H1 (cell line): ENCODE measurements around the gene TMEM232. TPM values are rescaled to one million over a fixed set of nuclear protein-coding genes. Genes with fewer than 3 reads are reported as not detected.

ENCODE experiments used
- CTCF ChIA-PET: fragments of 300-600 bp; sonication (Branson Sonifier 250); formaldehyde crosslinking; loops from one replicate; lab custom pipeline; 2021; ENCODE audit not compliant: partially characterized antibody; lab: Charles Lee
- POLR2A ChIA-PET: fragments of 300-600 bp; sonication (Branson Sonifier 250); formaldehyde crosslinking; loops from one replicate; lab custom pipeline; 2021; ENCODE audit warnings: inconsistent platforms; ENCODE audit not compliant: partially characterized antibody; lab: Charles Lee
- DNase-seq, 2 experiments: peaks; one replicate each; pipeline versions ENCODE4 v3.0.0 to v3.0.0-alpha.2; 2010 to 2022; ENCODE audit warnings: low spot score in 2 of 2, low read depth in 1 of 2, mixed read lengths in 1 of 2
- FAIRE-seq: peaks from 2 replicates; lab custom pipeline; 2011; peaks lifted over from hg19 to GRCh38; lab: Jason Lieb, UNC
- H2AFZ ChIP-seq: 2 replicates; pipeline ENCODE4 v1.8.1; 2012; ENCODE audit warnings: low read length, inconsistent platforms
- H2AK5ac ChIP-seq: 2 replicates; pipeline ENCODE4 v1.6.1; 2013; ENCODE audit warnings: low read depth, low read length
- H2BK120ac ChIP-seq: replicated peaks from 2 replicates; pipeline ENCODE3; 2013; ENCODE audit warnings: low read depth, low read length, inconsistent platforms
- H2BK12ac ChIP-seq: 2 replicates; pipeline ENCODE4 v1.6.1; 2013; ENCODE audit warnings: low read depth, low read length
- H2BK15ac ChIP-seq: 2 replicates; pipeline ENCODE4 v1.6.1; 2013; ENCODE audit warnings: low read length
- H2BK20ac ChIP-seq: 2 replicates; pipeline ENCODE4 v1.6.1; 2013; ENCODE audit warnings: low read length
- H2BK5ac ChIP-seq: 2 replicates; pipeline ENCODE4 v1.6.1; 2013; ENCODE audit warnings: low read depth, low read length
- H3K14ac ChIP-seq: 2 replicates; pipeline ENCODE4 v1.6.1; 2013; ENCODE audit warnings: inconsistent platforms; ENCODE audit not compliant: insufficient read length
- H3K18ac ChIP-seq: 2 replicates; pipeline ENCODE4 v1.6.1; 2013; ENCODE audit warnings: low read length; ENCODE audit errors: extremely low read depth
- H3K23ac ChIP-seq: 2 replicates; pipeline ENCODE4 v1.6.1; 2013; ENCODE audit warnings: inconsistent platforms; ENCODE audit not compliant: insufficient read length
- H3K23me2 ChIP-seq: 2 replicates; pipeline ENCODE4 v1.6.1; 2013; ENCODE audit warnings: low read depth, low read length
- H3K27ac ChIP-seq: 2 replicates; pipeline ENCODE4 v1.6.1; 2011; ENCODE audit warnings: low read depth, low read length, inconsistent platforms
- H3K27me3 ChIP-seq, 4 experiments: replicated peaks in 1 of 4; 1 replicate in 1 of 4; 2 replicates in 3 of 4; pipeline versions ENCODE4 v1.6.1 to v1.8.1; 2011 to 2013; ENCODE audit warnings: low read length in 3 of 4, mild to moderate bottlenecking in 3 of 4, inconsistent platforms in 2 of 4, mixed read lengths in 2 of 4, moderate library complexity in 1 of 4; ENCODE audit not compliant: control insufficient read depth in 3 of 4, insufficient read depth in 3 of 4; ENCODE audit errors: extremely low read depth in 1 of 4
- H3K36me3 ChIP-seq, 4 experiments: 2 replicates each; pipeline versions ENCODE4 v1.6.1 to v1.8.1; 2011 to 2013; ENCODE audit warnings: mild to moderate bottlenecking in 4 of 4, low read length in 3 of 4, moderate library complexity in 2 of 4, control low read depth in 1 of 4, inconsistent platforms in 1 of 4; ENCODE audit not compliant: insufficient read depth in 4 of 4, control insufficient read depth in 2 of 4
- H3K4ac ChIP-seq: replicated peaks from 2 replicates; pipeline ENCODE3; 2013; ENCODE audit warnings: low read length, low read depth, mixed read lengths, inconsistent platforms; ENCODE audit not compliant: insufficient read length
- H3K4me1 ChIP-seq, 4 experiments: replicated peaks in 1 of 4; 1 replicate in 1 of 4; 2 replicates in 3 of 4; pipeline versions ENCODE4 v1.6.1 to v1.8.1; 2011 to 2013; ENCODE audit warnings: low read length in 3 of 4, inconsistent platforms in 2 of 4, mixed read lengths in 1 of 4; ENCODE audit not compliant: insufficient read depth in 4 of 4, control insufficient read depth in 3 of 4
- H3K4me2 ChIP-seq, 2 experiments: 2 replicates each; pipeline versions ENCODE4 v1.6.1 to v1.8.1; 2011 to 2013; ENCODE audit warnings: low read depth in 2 of 2, low read length in 2 of 2, control low read depth in 1 of 2, inconsistent platforms in 1 of 2, mild to moderate bottlenecking in 1 of 2; ENCODE audit not compliant: insufficient read depth in 1 of 2
- H3K4me3 ChIP-seq, 4 experiments: fragments of 200-600, 300-600 bp in 1 of 4; sonication (generic), shearing (Covaris generic), sonication (Bioruptor Twin) in 1 of 4; 2 replicates each; pipeline versions ENCODE4 v1.5.1 to v1.8.1; 2011 to 2016; ENCODE audit warnings: low read length in 4 of 4, low read depth in 3 of 4, control low read depth in 2 of 4, inconsistent platforms in 2 of 4, mild to moderate bottlenecking in 2 of 4, mixed read lengths in 1 of 4, moderate library complexity in 1 of 4; ENCODE audit not compliant: insufficient read depth in 2 of 4; ENCODE audit errors: extremely low read depth in 1 of 4
- H3K56ac ChIP-seq: replicated peaks from 2 replicates; pipeline ENCODE3; 2013; ENCODE audit warnings: low read depth, mild to moderate bottlenecking, mixed read lengths, low read length, inconsistent platforms; ENCODE audit not compliant: insufficient read length
- H3K79me1 ChIP-seq: 2 replicates; pipeline ENCODE4 v1.6.1; 2013; ENCODE audit warnings: low read depth, low read length, control low read depth
- H3K79me2 ChIP-seq, 2 experiments: 2 replicates each; pipeline versions ENCODE4 v1.6.1 to v1.8.1; 2012 to 2013; ENCODE audit warnings: low read length in 2 of 2, mild to moderate bottlenecking in 2 of 2, inconsistent platforms in 1 of 2; ENCODE audit not compliant: insufficient read depth in 2 of 2, control insufficient read depth in 1 of 2
- H3K9ac ChIP-seq, 4 experiments: replicated peaks in 1 of 4; 1 replicate in 1 of 4; 2 replicates in 3 of 4; pipeline versions ENCODE4 v1.6.1 to v1.8.1; 2011 to 2013; ENCODE audit warnings: low read depth in 3 of 4, low read length in 3 of 4, control low read depth in 2 of 4, mild to moderate bottlenecking in 2 of 4, moderate library complexity in 2 of 4, inconsistent platforms in 1 of 4; ENCODE audit errors: extremely low read depth in 1 of 4
- H3K9me3 ChIP-seq, 2 experiments: 2 replicates each; pipeline versions ENCODE4 v1.6.1 to v1.8.1; 2012 to 2013; ENCODE audit warnings: mild to moderate bottlenecking in 2 of 2, moderate library complexity in 2 of 2, control low read depth in 1 of 2, inconsistent platforms in 1 of 2, low read depth in 1 of 2, low read length in 1 of 2, mixed read lengths in 1 of 2; ENCODE audit not compliant: insufficient read depth in 2 of 2
- H4K20me1 ChIP-seq, 2 experiments: replicated peaks in 1 of 2; 2 replicates each; pipeline versions ENCODE3 to v1.8.1; 2011 to 2013; ENCODE audit warnings: inconsistent platforms in 2 of 2, low read length in 2 of 2, mild to moderate bottlenecking in 1 of 2; ENCODE audit not compliant: insufficient read depth in 2 of 2, control insufficient read depth in 1 of 2
- H4K5ac ChIP-seq: 2 replicates; pipeline ENCODE4 v1.6.1; 2013; ENCODE audit warnings: low read length, low read depth, mixed read lengths, inconsistent platforms; ENCODE audit not compliant: insufficient read length
- H4K8ac ChIP-seq: 2 replicates; pipeline ENCODE4 v1.8.0; 2013; ENCODE audit warnings: mild to moderate bottlenecking, moderate library complexity, low read length, inconsistent platforms; ENCODE audit not compliant: insufficient read depth; ENCODE audit errors: extremely low read depth
- H4K91ac ChIP-seq: replicated peaks from 2 replicates; pipeline ENCODE3; 2013; ENCODE audit warnings: low read length, mixed read lengths, inconsistent platforms; ENCODE audit not compliant: insufficient read length
- BACH1 ChIP-seq: IDR thresholded peaks from 2 replicates; pipeline ENCODE4 v1.6.1; 2012; ENCODE audit warnings: low read length, improper control_type of control experiment
- CBX5 ChIP-seq: fragments of 300-800, 300-1000 bp; sonication (generic); IDR thresholded peaks from 2 replicates; pipeline ENCODE4 v1.7.1; 2016; ENCODE audit warnings: antibody characterized with exemption, low read length, low read depth
- FOSL1 ChIP-seq: IDR thresholded peaks from 2 replicates; pipeline ENCODE4 v1.6.1; 2011; ENCODE audit warnings: mild to moderate bottlenecking, low read depth, low read length, moderate library complexity; ENCODE audit not compliant: insufficient read depth
- HDAC6 ChIP-seq: IDR thresholded peaks from one replicate; pipeline ENCODE4 v1.7.1; 2012; ENCODE audit warnings: low read depth, mild to moderate bottlenecking, inconsistent platforms, low read length, moderate library complexity
- KDM4A ChIP-seq: IDR thresholded peaks from one replicate; pipeline ENCODE4 v1.7.1; 2012; ENCODE audit warnings: low read depth, mild to moderate bottlenecking, moderate library complexity, low read length, inconsistent platforms; ENCODE audit not compliant: severe bottlenecking
- NANOG ChIP-seq: IDR thresholded peaks from 2 replicates; pipeline ENCODE4 v1.6.1; 2011; ENCODE audit warnings: low read length, low read depth, mild to moderate bottlenecking, inconsistent platforms; ENCODE audit not compliant: insufficient read depth, poor library complexity, severe bottlenecking
- POU5F1 ChIP-seq: IDR thresholded peaks from 2 replicates; pipeline ENCODE4 v1.6.1; 2011; ENCODE audit warnings: low read depth, mild to moderate bottlenecking, low read length, moderate library complexity
- SIRT6 ChIP-seq: IDR thresholded peaks from one replicate; pipeline ENCODE4 v1.7.1; 2012; ENCODE audit warnings: low read length, inconsistent platforms
- SP2 ChIP-seq: IDR thresholded peaks from 2 replicates; pipeline ENCODE4 v1.6.1; 2012; ENCODE audit warnings: mild to moderate bottlenecking, low read length, inconsistent platforms
- TAF7 ChIP-seq: optimal IDR thresholded peaks from 2 replicates; pipeline ENCODE3; 2011; ENCODE audit warnings: low read depth, mild to moderate bottlenecking, inconsistent platforms, low read length, moderate library complexity, borderline replicate concordance
- TCF12 ChIP-seq: IDR thresholded peaks from 2 replicates; pipeline ENCODE4 v1.6.1; 2011; ENCODE audit warnings: low read depth, mild to moderate bottlenecking, low read length
- YY1 ChIP-seq: IDR thresholded peaks from 2 replicates; pipeline ENCODE4 v1.6.1; 2011; ENCODE audit warnings: low read depth, mild to moderate bottlenecking, low read length
- ZNF274 ChIP-seq: IDR thresholded peaks from 2 replicates; pipeline ENCODE4 v1.7.0; 2012; ENCODE audit warnings: low read length, borderline replicate concordance; ENCODE audit errors: extremely low read depth
- WGBS, 2 experiments: shearing (Covaris generic) in 1 of 2; methylation state at CpG; one replicate each; pipeline versions ENCODE4 v1.1.6 to v1.1.7; 2013 to 2015; ENCODE audit warnings: low lambda C conversion rate in 2 of 2, mixed read lengths in 2 of 2, inconsistent platforms in 1 of 2, low coverage in 1 of 2, missing lambda C conversion rate in 1 of 2; ENCODE audit not compliant: insufficient replicate concordance in 2 of 2, insufficient coverage in 1 of 2, insufficient read length in 1 of 2; ENCODE audit errors: extremely low coverage in 1 of 2, missing lambda C conversion rate in 1 of 2; 5-methylcytosine and 5-hydroxymethylcytosine counted together
- polyA plus RNA-seq, 7 experiments: library from polyadenylated mRNA; depleted of rRNA in 3 of 7; stranded (reverse) in 5 of 7; unstranded in 2 of 7; fragments of >200 nt in 5 of 7; fragments of 200-250 nt in 2 of 7; gene quantifications; 1 replicate in 5 of 7; 2 replicates in 1 of 7; 4 replicates in 1 of 7; pipeline versions ENCODE4 v1.2.1 to v1.2.3, GENCODE V29; 2011 to 2013; ENCODE audit warnings: missing spikeins in 2 of 7, mixed read lengths in 2 of 7
- total RNA-seq: library from RNA; stranded (reverse); fragmentation: NEBNext Ultra II Directional; extraction: Animal tissue kit (Norgen Biotek cat#: 25700); gene quantifications from 2 replicates; pipeline ENCODE4 v1.2.1, GENCODE V29; 2021
- TF ChIP-seq, protein P1 (sequence below): IDR thresholded peaks from 2 replicates; pipeline ENCODE4 v1.6.1; 2012; ENCODE audit warnings: low read length, inconsistent platforms

The TMEM232 gene
- total and polyA plus RNA-seq, 2 of the 8 experiments (the other 6 are each of a cell fraction or from before 2014, with no cell fraction given) = 0.38 to 1.3 TPM

DNA sequence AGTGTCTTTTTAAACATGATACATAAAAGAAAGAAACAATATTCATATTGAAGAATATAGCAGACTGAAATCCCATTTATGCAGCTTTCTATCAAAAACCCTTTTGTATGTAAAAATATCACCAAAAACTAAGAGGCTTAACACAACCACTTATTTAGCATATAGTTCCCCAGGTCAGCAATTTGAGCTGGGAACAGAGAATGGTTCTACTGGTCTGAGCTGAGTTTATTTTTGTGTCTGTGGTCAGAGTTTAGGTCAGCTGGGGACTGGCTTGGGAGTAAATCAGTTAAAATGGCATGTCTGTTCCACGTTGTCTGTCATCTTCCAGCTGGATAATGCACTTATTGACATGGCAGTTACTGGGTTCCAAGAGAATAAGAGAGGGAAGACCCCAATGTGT is 165.0 kb downstream of the TMEM232 start:
- H2BK15ac ChIP-seq = no peak overlapping the region
- H2BK5ac ChIP-seq = no peak overlapping the region
- no peak overlapping the region for H3K18ac ChIP-seq
- no peak overlapping the region for H4K5ac ChIP-seq
- H2BK120ac ChIP-seq = no peak overlapping the region
- FAIRE-seq (no peak), DNase-seq (no peak)
- H3K27ac ChIP-seq = no peak overlapping the region
- H3K27me3 ChIP-seq = no peaks in the 10 kb centered on the region
- no peak overlapping the region for H3K56ac ChIP-seq
- no peak overlapping the region for H4K8ac ChIP-seq
- no peaks in the 10 kb centered on the region for H3K79me1 ChIP-seq
- H3K23me2 ChIP-seq = no peaks in the 10 kb centered on the region
- no peak overlapping the region for H3K9ac ChIP-seq
- CTCF ChIA-PET = interaction anchor here (1.0 to 1.6 kb wide), 3 partner anchors 10 to 135 kb away, joined by 3 to 4 read pairs (median 3); no protein-coding TSS in a partner anchor
- no peaks in the 10 kb centered on the region for H3K36me3 ChIP-seq
- no peak overlapping the region for H2BK20ac ChIP-seq
- no peaks in the 10 kb centered on the region for H3K79me2 ChIP-seq
- POLR2A ChIA-PET = no interaction called here
- 86% methylated on average over 1 of the region's 1 CpG; no CpG with 5 or more reads in 1 of the 2 experiments for WGBS, 2 experiments
- H3K4me2 ChIP-seq = no peak overlapping the region
- H3K4me3 ChIP-seq = no peak overlapping the region
- no peaks in the 10 kb centered on the region for H3K4me1 ChIP-seq
- no peaks in the 10 kb centered on the region for H3K9me3 ChIP-seq
- no peak overlapping the region for H2AFZ ChIP-seq
- no peak overlapping the region for H3K4ac ChIP-seq
- H4K91ac ChIP-seq = no peak overlapping the region
- no peak overlapping the region for H2AK5ac ChIP-seq
- H4K20me1 ChIP-seq = no peaks in the 10 kb centered on the region
- no peak overlapping the region for H2BK12ac ChIP-seq
- H3K23ac ChIP-seq = no peak overlapping the region
- H3K14ac ChIP-seq = no peak overlapping the region
- no peak for TF ChIP-seq BACH1
- TF ChIP-seq KDM4A = no peak
- TF ChIP-seq ZNF274 = no peak
- TF ChIP-seq SIRT6 = no peak
- no peak for TF ChIP-seq SP2
- no peak for TF ChIP-seq CBX5
- TF ChIP-seq NANOG = no peak
- TF ChIP-seq TCF12 = no peak
- TF ChIP-seq YY1 = no peak
- no peak for TF ChIP-seq HDAC6
- TF ChIP-seq TAF7 = no peak
- TF ChIP-seq, protein P1, sequence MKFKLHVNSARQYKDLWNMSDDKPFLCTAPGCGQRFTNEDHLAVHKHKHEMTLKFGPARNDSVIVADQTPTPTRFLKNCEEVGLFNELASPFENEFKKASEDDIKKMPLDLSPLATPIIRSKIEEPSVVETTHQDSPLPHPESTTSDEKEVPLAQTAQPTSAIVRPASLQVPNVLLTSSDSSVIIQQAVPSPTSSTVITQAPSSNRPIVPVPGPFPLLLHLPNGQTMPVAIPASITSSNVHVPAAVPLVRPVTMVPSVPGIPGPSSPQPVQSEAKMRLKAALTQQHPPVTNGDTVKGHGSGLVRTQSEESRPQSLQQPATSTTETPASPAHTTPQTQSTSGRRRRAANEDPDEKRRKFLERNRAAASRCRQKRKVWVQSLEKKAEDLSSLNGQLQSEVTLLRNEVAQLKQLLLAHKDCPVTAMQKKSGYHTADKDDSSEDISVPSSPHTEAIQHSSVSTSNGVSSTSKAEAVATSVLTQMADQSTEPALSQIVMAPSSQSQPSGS = no peak
- TF ChIP-seq POU5F1 = no peak
- TF ChIP-seq FOSL1 = no peak
